Stomach smooth muscle (tissue), 2 donors: ENCODE results near the gene ANKRD53.
A peak's percentile ranks its signal among the peaks of the same experiment; 100 is the strongest.

Experiments
- H3K27ac ChIP-seq: one replicate; pipeline ENCODE4 v1.7.0; 2013; ENCODE audit warnings: mild to moderate bottlenecking, low read length, inconsistent platforms
- H3K27me3 ChIP-seq, 2 donors: one replicate each; pipeline ENCODE4 v1.7.0; 2013; ENCODE audit warnings: low read length in 2 of 2; ENCODE audit not compliant: insufficient read depth in 2 of 2, control insufficient read depth in 1 of 2
- H3K36me3 ChIP-seq, 2 donors: one replicate each; pipeline ENCODE4 v1.7.0; 2013; ENCODE audit warnings: low read length in 2 of 2; ENCODE audit not compliant: control insufficient read depth in 2 of 2, insufficient read depth in 2 of 2
- H3K4me1 ChIP-seq: one replicate; pipeline ENCODE4 v1.7.0; 2013; ENCODE audit warnings: low read length; ENCODE audit not compliant: control insufficient read depth, insufficient read depth
- H3K4me3 ChIP-seq, 2 donors: one replicate each; pipeline ENCODE4 v1.7.0; 2013; ENCODE audit warnings: low read length in 2 of 2
- H3K9ac ChIP-seq, 2 donors: one replicate each; pipeline ENCODE4 v1.7.0; 2013; ENCODE audit warnings: low read length in 2 of 2, mild to moderate bottlenecking in 1 of 2
- H3K9me3 ChIP-seq, 2 donors: one replicate each; pipeline ENCODE4 v1.7.0; 2013; ENCODE audit warnings: low read length in 2 of 2; ENCODE audit not compliant: control insufficient read depth in 2 of 2
- donor health status: healthy.
- donor health status: Pancreatic carcinoma.

ANKRD53 gene

GRCh38 chr2:70985283-70985688 lies 6.9 kb downstream of the ANKRD53 start:
- Histone ChIP-seq H3K9ac (no peak overlapping the region), H3K27ac (no peak overlapping the region), H3K27me3 (no peaks in the 10 kb centered on the region), H3K4me3 (no peak overlapping the region), H3K4me1 (peaks cover 5% of the 10 kb centered on the region), H3K36me3 (peaks cover 40 to 46% of the 10 kb centered on the region in 2 donors), H3K9me3 (no peaks in the 10 kb centered on the region)

DNA sequence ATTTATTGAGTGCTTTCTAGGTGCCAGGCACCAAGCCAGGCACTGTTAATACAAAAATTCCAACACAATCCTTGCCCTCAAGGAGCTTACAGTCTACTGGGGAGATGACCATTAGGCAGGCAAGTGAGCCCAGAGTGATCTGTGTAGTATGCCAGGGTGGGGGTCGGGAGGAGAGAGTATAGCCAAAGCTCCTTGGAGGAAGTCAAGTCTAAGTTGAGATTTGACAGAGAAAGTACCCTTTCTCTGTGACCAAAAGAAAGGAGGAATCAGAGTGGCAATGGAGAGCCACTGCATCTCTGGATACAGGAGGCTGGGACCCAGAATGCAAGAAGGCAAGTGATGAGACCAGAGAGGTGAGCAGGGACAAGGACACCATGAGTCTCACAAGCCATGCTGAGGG lies 7.5 kb downstream of the ANKRD53 start:
- Histone ChIP-seq H3K4me3 (no peak overlapping the region), H3K4me1 (peaks cover 5% of the 10 kb centered on the region), H3K9ac (no peak overlapping the region), H3K36me3 (peaks cover 43 to 51% of the 10 kb centered on the region in 2 donors), H3K9me3 (no peaks in the 10 kb centered on the region), H3K27ac (no peak overlapping the region), H3K27me3 (no peaks in the 10 kb centered on the region)

DNA sequence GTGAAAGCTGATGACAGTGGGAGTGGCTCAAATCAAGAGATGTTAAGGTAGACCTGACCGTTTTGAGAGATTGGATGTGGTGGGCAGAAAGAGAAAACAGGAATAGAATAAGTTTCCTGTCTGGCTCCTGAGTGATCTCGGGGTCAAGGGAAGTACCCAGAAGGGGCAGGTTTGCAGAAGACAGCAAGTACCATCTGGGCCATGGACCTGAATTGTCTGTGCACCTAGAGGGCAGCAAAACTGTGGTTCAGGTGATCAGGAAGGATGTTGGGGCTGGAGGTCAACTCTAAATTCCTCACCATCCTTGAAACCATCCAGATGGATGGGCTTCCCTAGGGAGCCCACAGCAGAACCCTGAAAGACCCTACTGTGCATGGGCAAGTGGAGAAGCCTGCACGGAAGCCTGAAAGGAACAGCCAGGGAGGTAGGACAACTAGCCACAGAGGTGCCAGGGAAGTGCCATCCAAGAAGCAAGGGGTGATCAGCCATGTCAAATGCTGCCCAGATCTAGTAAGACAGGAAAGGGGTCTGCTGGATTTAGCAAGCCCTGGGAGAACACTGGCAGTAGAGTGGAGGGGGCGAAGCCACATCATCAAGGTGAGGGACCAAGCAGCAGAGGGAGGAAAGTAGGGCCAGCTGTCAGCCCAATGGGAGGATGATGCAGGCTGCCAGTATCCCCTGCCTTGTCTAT lies 8.2 kb downstream of the ANKRD53 start:
- H3K4me1 ChIP-seq = peaks cover 8% of the 10 kb centered on the region
- H3K27me3 ChIP-seq = no peaks in the 10 kb centered on the region
- H3K27ac ChIP-seq = no peak overlapping the region
- no peaks in the 10 kb centered on the region for H3K9me3 ChIP-seq
- H3K36me3 ChIP-seq = peaks cover 43 to 58% of the 10 kb centered on the region in 2 donors
- no peak overlapping the region for H3K4me3 ChIP-seq
- no peak overlapping the region for H3K9ac ChIP-seq

DNA sequence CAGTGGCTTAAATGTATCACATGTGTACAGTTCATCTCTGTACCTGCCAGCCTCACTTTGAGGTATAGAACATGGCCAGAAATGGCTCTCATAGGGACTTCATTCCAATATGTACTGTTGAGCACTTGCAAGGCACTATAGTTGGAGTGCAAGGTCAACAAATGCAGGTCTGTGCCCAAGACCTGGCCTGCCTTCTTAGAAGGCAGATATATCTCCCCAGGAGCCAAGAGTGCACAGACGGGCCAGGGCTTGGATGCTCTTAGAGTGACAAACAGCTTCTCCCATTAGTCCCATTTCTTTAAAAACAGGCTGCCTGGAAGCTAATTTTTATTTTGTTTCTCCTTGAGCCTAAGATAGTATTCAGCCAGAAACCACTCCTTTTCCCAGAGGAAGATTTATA lies 9.0 kb downstream of the ANKRD53 start:
- no peak overlapping the region for H3K4me3 ChIP-seq
- no peak overlapping the region for H3K9ac ChIP-seq
- no peaks in the 10 kb centered on the region for H3K9me3 ChIP-seq
- H3K27me3 ChIP-seq = no peaks in the 10 kb centered on the region
- H3K36me3 ChIP-seq = peaks cover 46 to 61% of the 10 kb centered on the region in 2 donors
- peaks cover 8% of the 10 kb centered on the region for H3K4me1 ChIP-seq
- H3K27ac ChIP-seq = no peak overlapping the region

- Histone ChIP-seq H3K4me3 (no peak overlapping the region), H3K36me3 (peaks cover 42 to 63% of the 10 kb centered on the region in 2 donors), H3K9ac (peak overlapping the region in 1 of 2 donors; percentile 29), H3K9me3 (no peaks in the 10 kb centered on the region), H3K27me3 (no peaks in the 10 kb centered on the region), H3K27ac (no peak overlapping the region), H3K4me1 (peaks cover 13% of the 10 kb centered on the region)
Observed at GRCh38 chr2:70988151-70988550, 9.7 kb downstream of the ANKRD53 start.

- H3K4me1 ChIP-seq = peaks cover 22% of the 10 kb centered on the region
- peaks cover 42 to 60% of the 10 kb centered on the region in 2 donors for H3K36me3 ChIP-seq
- no peak overlapping the region for H3K9ac ChIP-seq
- no peaks in the 10 kb centered on the region for H3K27me3 ChIP-seq
- no peaks in the 10 kb centered on the region for H3K9me3 ChIP-seq
- no peak overlapping the region for H3K4me3 ChIP-seq
- no peak overlapping the region for H3K27ac ChIP-seq
Observed at GRCh38 chr2:70988726-70989648, 10.6 kb downstream of the ANKRD53 start.

DNA sequence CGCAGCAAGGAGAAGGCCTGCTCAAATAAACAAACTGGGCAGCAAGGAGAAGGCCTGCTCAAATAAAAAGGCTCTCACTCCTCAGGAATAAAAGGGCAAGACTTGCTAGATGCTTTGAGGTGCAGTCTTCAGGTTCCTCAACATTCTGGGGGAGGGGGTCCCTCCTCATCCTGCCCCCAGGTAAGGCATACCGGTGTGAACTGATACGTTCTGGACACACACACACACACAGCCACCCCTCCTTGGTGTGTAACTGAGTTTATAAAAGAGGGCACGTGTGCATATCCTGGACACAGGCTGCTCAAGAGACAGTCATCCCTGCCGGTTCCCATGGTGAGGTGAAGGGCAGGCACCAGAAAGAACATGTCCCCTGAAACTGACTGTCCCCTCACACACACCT lies 11.8 kb downstream of the ANKRD53 start:
- no peak overlapping the region for H3K4me3 ChIP-seq
- H3K9ac ChIP-seq = no peak overlapping the region
- no peaks in the 10 kb centered on the region for H3K9me3 ChIP-seq
- H3K4me1 ChIP-seq = peaks cover 26% of the 10 kb centered on the region
- no peak overlapping the region for H3K27ac ChIP-seq
- peaks cover 42 to 60% of the 10 kb centered on the region in 2 donors for H3K36me3 ChIP-seq
- no peaks in the 10 kb centered on the region for H3K27me3 ChIP-seq

GRCh38 chr2:70991142-70991541 lies 12.7 kb downstream of the ANKRD53 start:
- Histone ChIP-seq H3K27ac (no peak overlapping the region), H3K4me3 (no peak overlapping the region), H3K27me3 (no peaks in the 10 kb centered on the region), H3K4me1 (peaks cover 30% of the 10 kb centered on the region), H3K9ac (no peak overlapping the region), H3K9me3 (no peaks in the 10 kb centered on the region), H3K36me3 (peaks cover 36 to 53% of the 10 kb centered on the region in 2 donors)

DNA sequence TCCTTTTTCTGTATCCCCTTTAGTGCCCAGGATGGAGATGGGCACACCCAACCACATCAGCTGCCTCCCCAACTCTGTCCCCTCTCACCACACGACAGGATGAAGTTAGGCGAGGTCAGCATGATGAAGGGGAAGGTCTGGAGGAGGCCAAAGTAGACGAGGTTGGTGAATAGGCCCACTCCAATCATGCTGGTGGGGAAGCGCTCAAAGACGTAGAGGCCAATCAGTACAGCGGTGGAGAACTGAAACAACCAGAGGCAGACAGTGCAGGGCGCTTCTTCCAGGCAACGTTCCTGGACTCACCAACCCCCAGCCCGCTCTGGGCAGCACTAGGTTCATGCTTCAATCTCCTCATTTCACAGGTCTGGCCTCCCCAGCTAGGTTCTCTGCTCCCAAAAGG lies 13.3 kb downstream of the ANKRD53 start:
- H3K27ac ChIP-seq = no peak overlapping the region
- no peaks in the 10 kb centered on the region for H3K9me3 ChIP-seq
- peaks cover 27% of the 10 kb centered on the region for H3K4me1 ChIP-seq
- H3K4me3 ChIP-seq = no peak overlapping the region
- H3K36me3 ChIP-seq = peaks cover 34 to 48% of the 10 kb centered on the region in 2 donors
- no peaks in the 10 kb centered on the region for H3K27me3 ChIP-seq
- no peak overlapping the region for H3K9ac ChIP-seq

DNA sequence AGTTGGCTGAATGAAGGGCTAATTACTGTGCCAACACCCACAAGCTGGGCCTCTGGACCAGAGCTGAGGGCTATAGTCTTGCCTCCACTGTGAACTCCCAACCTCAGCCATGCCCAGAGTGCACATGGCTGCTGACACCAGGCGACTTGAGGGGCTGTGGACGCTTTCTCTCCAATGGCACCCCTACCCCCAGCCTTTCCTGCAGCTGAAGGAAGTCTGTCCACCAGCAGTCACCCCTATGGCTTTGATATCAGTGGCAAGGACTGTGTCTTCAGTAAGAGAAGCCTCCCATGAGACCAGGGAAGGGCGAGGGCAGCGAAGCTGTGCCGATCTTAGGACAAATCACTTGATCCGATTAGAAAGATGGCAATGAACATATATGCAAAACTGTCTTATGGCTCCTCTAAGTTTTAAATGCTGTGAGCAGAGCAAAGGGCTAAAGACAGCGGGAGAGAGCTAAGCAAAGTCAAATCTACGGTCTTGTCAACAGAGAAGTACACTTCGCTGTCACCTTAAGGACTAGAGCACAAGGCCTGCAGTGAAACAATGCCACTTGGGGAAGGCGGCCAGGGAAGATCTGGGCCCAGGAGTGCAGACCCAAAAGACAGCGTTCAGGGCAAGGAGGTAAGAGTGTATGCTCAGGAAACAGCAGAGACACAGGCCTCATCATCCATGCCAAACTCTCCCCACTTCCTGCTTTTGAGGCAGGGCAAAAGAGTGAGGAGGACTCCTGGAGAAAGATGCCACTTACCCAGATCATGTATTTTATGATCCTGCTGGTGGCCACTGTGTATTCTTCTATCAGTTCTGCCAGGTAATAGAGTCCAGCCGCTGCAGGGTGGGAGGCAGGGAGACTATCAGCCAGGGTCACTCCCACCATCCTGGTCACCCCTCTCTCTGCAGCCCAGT lies 14.8 kb downstream of the ANKRD53 start:
- H3K27ac ChIP-seq = no peak overlapping the region
- H3K4me1 ChIP-seq = peaks cover 25% of the 10 kb centered on the region
- H3K27me3 ChIP-seq = no peaks in the 10 kb centered on the region
- H3K9me3 ChIP-seq = no peaks in the 10 kb centered on the region
- peak overlapping the region; percentile 84 to 93 for H3K4me3 ChIP-seq
- H3K36me3 ChIP-seq = peaks cover 23 to 34% of the 10 kb centered on the region in 2 donors
- peak overlapping the region; percentile 79 to 91 for H3K9ac ChIP-seq
